DOHH2 (cell line): Measurements from ENCODE around the gene APCS.

Source experiments
- H3F3A ChIP-seq: fragments of 200-600 bp; sonication (generic), shearing (Covaris generic); 2 replicates; pipeline ENCODE4 v1.6.0; 2016; ENCODE audit warnings: antibody characterized with exemption, mild to moderate bottlenecking; ENCODE audit not compliant: control insufficient read depth, insufficient read depth
- H3K27ac ChIP-seq: fragments of 200-600 bp; sonication (generic); 2 replicates; pipeline ENCODE4 v1.5.1; 2014; ENCODE audit warnings: low read depth, mild to moderate bottlenecking, low read length, moderate library complexity
- H3K27me3 ChIP-seq: fragments of 200-600 bp; sonication (generic); 2 replicates; pipeline ENCODE4 v1.6.1; 2014; ENCODE audit warnings: mild to moderate bottlenecking, low read length, mixed read lengths; ENCODE audit not compliant: control insufficient read depth
- H3K36me3 ChIP-seq: fragments of 200-600 bp; sonication (generic); 2 replicates; pipeline ENCODE4 v1.6.1; 2014; ENCODE audit warnings: mild to moderate bottlenecking, low read length, moderate library complexity, mixed read lengths; ENCODE audit not compliant: control insufficient read depth
- H3K4me1 ChIP-seq: fragments of 200-600 bp; sonication (generic); 2 replicates; pipeline ENCODE4 v1.6.1; 2014; ENCODE audit warnings: mild to moderate bottlenecking, low read length, mixed read lengths; ENCODE audit not compliant: control insufficient read depth
- H3K4me2 ChIP-seq: fragments of 200-600 bp; sonication (generic); 2 replicates; pipeline ENCODE4 v1.6.0; 2014; ENCODE audit warnings: mild to moderate bottlenecking, low read length, moderate library complexity
- H3K4me3 ChIP-seq: fragments of 200-600 bp; sonication (generic); 2 replicates; pipeline ENCODE4 v1.5.1; 2014; ENCODE audit warnings: mild to moderate bottlenecking, low read length, mixed read lengths
- H3K79me2 ChIP-seq: fragments of 200-600 bp; sonication (generic); 2 replicates; pipeline ENCODE4 v1.6.1; 2014; ENCODE audit warnings: mild to moderate bottlenecking, low read length, mixed read lengths; ENCODE audit not compliant: control insufficient read depth
- H3K9me2 ChIP-seq: fragments of 200-600 bp; sonication (generic); replicated peaks from 2 replicates; pipeline ENCODE4 v1.6.1; 2014; ENCODE audit warnings: mild to moderate bottlenecking, low read length, mixed read lengths; ENCODE audit not compliant: control insufficient read depth
- H3K9me3 ChIP-seq: fragments of 200-600 bp; sonication (generic); 2 replicates; pipeline ENCODE4 v1.6.1; 2014; ENCODE audit warnings: antibody characterized with exemption, low read length, mixed read lengths; ENCODE audit not compliant: control insufficient read depth, insufficient read depth
- H4K20me1 ChIP-seq: fragments of 200-600 bp; sonication (generic); 2 replicates; pipeline ENCODE4 v1.6.0; 2014; ENCODE audit warnings: low read depth, mild to moderate bottlenecking, antibody characterized with exemption, low read length, moderate library complexity; ENCODE audit not compliant: control insufficient read depth, insufficient read depth
- CTCF ChIP-seq: fragments of 200-600 bp; sonication (generic); IDR thresholded peaks from one replicate; pipeline ENCODE4 v1.5.1; 2014; ENCODE audit warnings: antibody characterized with exemption, mild to moderate bottlenecking, low read depth, low read length; ENCODE audit not compliant: poor library complexity, severe bottlenecking
- EZH2phosphoT487 ChIP-seq: fragments of 200-600 bp; sonication (generic); IDR thresholded peaks from 2 replicates; pipeline ENCODE4 v1.6.1; 2017; ENCODE audit warnings: borderline replicate concordance, mild to moderate bottlenecking, antibody characterized with exemption, low read length, moderate library complexity, mixed read lengths

Gene APCS

GRCh38 chr1:159561497-159561896 lies 26.1 kb upstream of the APCS start:
- Histone ChIP-seq H3K4me1 (no peaks in the 10 kb centered on the region), H3K9me2 (no peaks in the 10 kb centered on the region), H3K4me3 (no peak overlapping the region), H3K9me3 (no peaks in the 10 kb centered on the region), H3K27me3 (no peaks in the 10 kb centered on the region), H4K20me1 (no peaks in the 10 kb centered on the region), H3F3A (no peaks in the 10 kb centered on the region), H3K79me2 (no peaks in the 10 kb centered on the region), H3K4me2 (no peak overlapping the region), H3K27ac (no peak overlapping the region), H3K36me3 (no peaks in the 10 kb centered on the region)
- TF ChIP-seq EZH2phosphoT487 (no peak), CTCF (no peak)

- H3K27ac ChIP-seq: no peak overlapping the region
- H3K4me3 ChIP-seq: no peak overlapping the region
- no peaks in the 10 kb centered on the region for H3F3A ChIP-seq
- H3K9me2 ChIP-seq: no peaks in the 10 kb centered on the region
- no peaks in the 10 kb centered on the region for H3K79me2 ChIP-seq
- TF ChIP-seq EZH2phosphoT487 (no peak), CTCF (no peak)
- H3K36me3 ChIP-seq: no peaks in the 10 kb centered on the region
- H4K20me1 ChIP-seq: no peaks in the 10 kb centered on the region
- no peaks in the 10 kb centered on the region for H3K4me1 ChIP-seq
- no peaks in the 10 kb centered on the region for H3K27me3 ChIP-seq
- H3K4me2 ChIP-seq: no peak overlapping the region
- no peaks in the 10 kb centered on the region for H3K9me3 ChIP-seq
These were observed 24.9 kb upstream of the APCS start for GRCh38 chr1:159562680-159563079.

- Histone ChIP-seq H4K20me1 (no peaks in the 10 kb centered on the region), H3F3A (no peaks in the 10 kb centered on the region), H3K27ac (no peak overlapping the region), H3K4me2 (no peak overlapping the region), H3K4me1 (no peaks in the 10 kb centered on the region), H3K4me3 (no peak overlapping the region), H3K9me2 (no peaks in the 10 kb centered on the region), H3K36me3 (no peaks in the 10 kb centered on the region), H3K27me3 (peaks cover 5% of the 10 kb centered on the region; the same call in 1 of the 2 replicates), H3K79me2 (no peaks in the 10 kb centered on the region), H3K9me3 (no peaks in the 10 kb centered on the region)
- TF ChIP-seq CTCF: no peak
- no peak for TF ChIP-seq EZH2phosphoT487
These were observed 10.2 kb upstream of the APCS start for GRCh38 chr1:159577446-159577845.

GRCh38 chr1:159580340-159580739 lies 7.3 kb upstream of the APCS start:
- H3K36me3 ChIP-seq: no peaks in the 10 kb centered on the region
- no peaks in the 10 kb centered on the region for H3K4me1 ChIP-seq
- H3K4me2 ChIP-seq: no peak overlapping the region
- H3K4me3 ChIP-seq: no peak overlapping the region
- peaks cover 5% of the 10 kb centered on the region; the same call in 1 of the 2 replicates for H3K27me3 ChIP-seq
- H4K20me1 ChIP-seq: no peaks in the 10 kb centered on the region
- no peak overlapping the region for H3K27ac ChIP-seq
- no peaks in the 10 kb centered on the region for H3K79me2 ChIP-seq
- no peak for TF ChIP-seq CTCF
- no peak for TF ChIP-seq EZH2phosphoT487
- H3F3A ChIP-seq: no peaks in the 10 kb centered on the region
- H3K9me2 ChIP-seq: no peaks in the 10 kb centered on the region
- H3K9me3 ChIP-seq: no peaks in the 10 kb centered on the region
